Omental fat pad (tissue), 4 donors: ENCODE measurements around the gene TRMT2B. TPM values are rescaled to one million over a fixed set of nuclear protein-coding genes. Genes with fewer than 3 reads are reported as not detected.
"Not testable (repeated sequence)": the region's sequence is repeated elsewhere in the genome, so short reads cannot be mapped to it uniquely, and the experiment has no call there.

ENCODE experiments used
- ATAC-seq: fragments of 150-250 bp; one replicate; pipeline ENCODE4 v1.9.1; 2016; ENCODE audit warnings: mild to moderate bottlenecking, moderate library complexity; ENCODE audit not compliant: low FRiP score
- DNase-seq: peaks from one replicate; pipeline ENCODE4 v3.0.0-alpha.2; 2019; ENCODE audit warnings: low spot score
- total RNA-seq, 4 donors: library from RNA; depleted of rRNA; stranded (reverse); fragments of >200 nt; gene quantifications; one replicate each; pipeline ENCODE4 v1.1.0, GENCODE V29; 2016
- TF ChIP-seq, protein P1 (sequence below), 3 donors: fragments of 450-650 bp; IDR thresholded peaks; one replicate each; pipeline ENCODE4 v1.5.1; 2016 to 2017; ENCODE audit warnings: antibody characterized with exemption in 3 of 3, mild to moderate bottlenecking in 3 of 3, moderate library complexity in 2 of 3

The TRMT2B gene
- total RNA-seq, 4 donors from 2014 or later: 6.8 to 25.7 (median 11.6) TPM

DNA sequence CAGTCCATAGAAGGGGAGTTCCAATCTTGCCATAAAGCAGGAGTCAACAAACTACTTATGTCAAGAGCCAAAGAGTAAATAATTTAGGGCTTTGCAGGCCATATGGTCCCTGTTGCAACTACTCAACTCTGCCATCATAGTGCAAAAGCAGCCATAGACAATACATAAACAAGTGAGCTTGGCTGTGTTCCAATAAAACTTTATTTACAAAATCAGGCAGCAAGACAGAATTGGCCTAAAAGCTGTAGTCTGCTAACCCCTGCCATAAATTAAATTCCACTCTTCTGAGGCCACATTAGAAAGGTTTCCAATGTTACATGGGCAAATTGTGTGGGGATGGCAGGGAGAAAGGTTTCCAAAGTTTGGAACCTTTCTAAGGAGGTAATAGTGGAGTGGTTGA, 14.7 kb downstream of the TRMT2B start:
- ATAC-seq: no peak
- DNase-seq: no peak
- TF ChIP-seq, protein P1, sequence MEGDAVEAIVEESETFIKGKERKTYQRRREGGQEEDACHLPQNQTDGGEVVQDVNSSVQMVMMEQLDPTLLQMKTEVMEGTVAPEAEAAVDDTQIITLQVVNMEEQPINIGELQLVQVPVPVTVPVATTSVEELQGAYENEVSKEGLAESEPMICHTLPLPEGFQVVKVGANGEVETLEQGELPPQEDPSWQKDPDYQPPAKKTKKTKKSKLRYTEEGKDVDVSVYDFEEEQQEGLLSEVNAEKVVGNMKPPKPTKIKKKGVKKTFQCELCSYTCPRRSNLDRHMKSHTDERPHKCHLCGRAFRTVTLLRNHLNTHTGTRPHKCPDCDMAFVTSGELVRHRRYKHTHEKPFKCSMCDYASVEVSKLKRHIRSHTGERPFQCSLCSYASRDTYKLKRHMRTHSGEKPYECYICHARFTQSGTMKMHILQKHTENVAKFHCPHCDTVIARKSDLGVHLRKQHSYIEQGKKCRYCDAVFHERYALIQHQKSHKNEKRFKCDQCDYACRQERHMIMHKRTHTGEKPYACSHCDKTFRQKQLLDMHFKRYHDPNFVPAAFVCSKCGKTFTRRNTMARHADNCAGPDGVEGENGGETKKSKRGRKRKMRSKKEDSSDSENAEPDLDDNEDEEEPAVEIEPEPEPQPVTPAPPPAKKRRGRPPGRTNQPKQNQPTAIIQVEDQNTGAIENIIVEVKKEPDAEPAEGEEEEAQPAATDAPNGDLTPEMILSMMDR (IDR thresholded peaks at IDR 0.05): no peak

DNA sequence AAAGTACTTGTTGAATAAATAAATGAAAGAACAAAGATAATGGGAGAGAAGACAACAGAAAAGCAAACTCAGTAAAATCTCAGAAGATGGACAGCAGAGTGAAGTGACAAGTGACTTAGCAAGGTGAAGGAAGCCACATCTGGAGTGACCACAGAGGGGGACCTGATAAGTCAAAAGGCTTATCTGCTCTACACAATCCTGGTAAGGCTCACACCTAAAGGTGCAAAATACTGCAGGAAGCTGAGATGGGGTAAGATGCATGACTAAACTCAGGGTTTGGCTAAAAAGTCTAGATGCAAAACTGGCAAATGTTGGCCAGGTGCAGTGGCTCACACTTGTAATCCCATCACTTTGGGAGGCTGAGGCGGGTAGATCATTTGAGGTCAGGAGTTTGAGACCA, 22.2 kb downstream of the TRMT2B start:
- ATAC-seq (no peak), DNase-seq (no peak)
- TF ChIP-seq, protein P1 (IDR thresholded peaks at IDR 0.05): no peak

DNA sequence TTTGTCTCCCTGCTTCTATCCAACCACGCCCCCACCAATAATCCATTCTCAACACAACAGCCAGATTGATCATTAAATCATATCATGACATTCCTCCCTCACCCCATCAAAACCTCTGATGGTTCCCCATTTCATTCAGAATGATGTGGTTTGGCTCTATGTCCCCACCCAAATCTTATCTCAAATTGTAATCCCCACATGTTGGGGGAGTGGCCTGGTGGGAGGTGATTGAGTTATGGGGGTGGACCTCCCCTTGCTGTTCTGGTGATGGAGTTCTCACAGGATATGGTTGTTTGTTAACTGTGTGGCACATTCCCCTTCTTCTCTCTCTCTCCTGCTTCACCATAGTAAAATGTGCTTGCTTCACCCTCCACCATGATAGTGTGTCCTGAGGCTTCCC, 23.3 kb downstream of the TRMT2B start:
- TF ChIP-seq, protein P1 (IDR thresholded peaks at IDR 0.05): no peak
- DNase-seq: no peak
- no peak for ATAC-seq

DNA sequence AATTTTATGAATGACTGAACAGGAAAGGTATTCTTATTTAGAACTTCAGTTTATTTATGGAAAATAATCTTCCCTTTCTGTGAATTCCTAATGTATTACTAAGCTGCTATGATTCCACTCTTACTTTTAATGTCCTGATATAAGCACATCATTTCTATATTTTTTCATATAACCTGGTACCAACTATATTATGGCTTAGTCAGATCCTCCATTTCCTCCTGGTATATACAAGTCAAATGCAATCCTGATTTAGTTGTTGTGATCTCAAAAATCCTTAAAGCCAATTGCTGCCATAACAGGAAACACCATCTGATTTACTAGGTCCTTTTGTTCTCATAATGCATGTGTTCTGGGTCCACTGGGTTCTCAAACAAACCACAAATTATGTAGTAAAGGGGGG, 26.8 kb downstream of the TRMT2B start:
- ATAC-seq: no peak
- TF ChIP-seq, protein P1 (IDR thresholded peaks at IDR 0.05): no peak
- DNase-seq: no peak

DNA sequence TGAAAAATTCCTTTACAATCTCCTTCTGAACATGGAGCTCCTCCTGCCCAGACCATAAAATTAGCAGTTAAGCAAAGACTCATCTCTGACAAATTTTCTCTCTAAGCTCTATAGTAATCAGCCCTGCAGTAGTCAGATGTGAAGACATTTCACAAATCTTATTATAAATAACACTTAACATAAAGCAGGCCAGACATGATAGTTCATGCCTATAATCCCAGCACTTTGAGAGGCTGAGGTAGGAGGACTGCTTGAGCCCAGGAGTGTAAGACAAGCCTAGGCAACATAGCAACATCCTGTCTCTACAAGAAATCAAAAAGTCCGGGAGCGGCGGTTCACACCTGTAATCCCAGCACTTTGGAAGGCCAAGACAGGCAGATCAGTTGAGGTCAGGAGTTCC, 29.9 kb downstream of the TRMT2B start:
- TF ChIP-seq, protein P1 (IDR thresholded peaks at IDR 0.05): no peak
- no peak for DNase-seq
- no peak for ATAC-seq

DNA sequence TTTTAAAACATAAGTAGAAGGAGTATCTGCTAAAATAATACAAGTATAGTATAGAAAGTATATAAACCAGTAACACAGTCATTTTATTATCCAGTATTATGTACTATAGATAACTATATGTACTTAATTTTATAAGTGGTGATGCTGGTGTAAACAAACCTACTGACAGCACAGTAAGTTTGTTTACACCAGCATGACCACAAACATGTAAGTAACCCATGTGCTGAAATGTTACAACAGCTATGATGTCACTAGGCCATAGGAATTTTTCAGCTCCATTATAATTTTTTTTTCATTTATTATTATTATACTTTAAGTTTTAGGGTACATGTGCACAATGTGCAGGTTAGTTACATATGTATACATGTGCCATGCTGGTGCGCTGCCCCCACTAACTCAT, 39.9 kb downstream of the TRMT2B start:
- not testable (repeated sequence) for ATAC-seq, DNase-seq

DNA sequence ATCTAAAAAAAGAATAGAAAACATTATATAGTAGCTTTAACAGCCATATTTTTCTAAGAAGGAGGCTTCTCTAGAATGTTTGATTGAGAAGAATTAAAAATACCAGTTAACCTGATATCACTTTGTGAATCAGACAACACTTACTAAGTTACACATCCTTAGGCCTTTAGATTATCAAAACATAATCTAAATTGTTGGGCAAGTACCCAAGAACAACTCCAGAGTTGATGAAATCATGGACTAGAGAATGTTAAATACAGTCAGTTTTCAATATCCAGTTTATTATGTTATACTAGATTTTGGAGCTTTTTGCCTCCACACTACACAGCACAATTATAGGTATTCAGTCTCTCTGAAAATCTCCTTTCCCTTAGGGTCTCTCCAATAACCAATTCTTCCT, 42.8 kb downstream of the TRMT2B start:
- ATAC-seq (no peak), DNase-seq (no peak)
- TF ChIP-seq, protein P1 (IDR thresholded peaks at IDR 0.05): no peak

DNA sequence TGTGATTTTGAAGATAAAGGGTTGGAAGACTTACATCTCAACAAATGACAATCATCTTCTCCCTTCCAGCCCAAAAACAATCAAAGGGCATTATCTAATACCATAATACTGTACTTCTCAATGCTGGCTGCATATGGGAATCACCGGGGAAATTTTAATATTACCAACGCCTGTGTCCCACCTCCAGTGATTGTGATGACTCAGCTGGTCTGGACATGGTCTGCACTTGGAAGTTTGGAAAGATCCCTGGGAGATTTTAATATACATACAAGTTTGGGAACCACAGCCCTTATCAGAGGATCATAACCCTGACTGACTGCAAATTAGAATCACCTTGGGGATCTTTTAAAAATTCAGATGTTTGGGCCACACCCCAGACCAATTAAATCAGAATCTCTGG, 52.5 kb downstream of the TRMT2B start:
- TF ChIP-seq, protein P1 (IDR thresholded peaks at IDR 0.05): no peak
- ATAC-seq (no peak), DNase-seq (no peak)
